ENCODE results near the gene OR5D13. TPM values are rescaled to one million over a fixed set of nuclear protein-coding genes. Genes with fewer than 3 reads are reported as not detected.

OR5D13 gene, protein sequence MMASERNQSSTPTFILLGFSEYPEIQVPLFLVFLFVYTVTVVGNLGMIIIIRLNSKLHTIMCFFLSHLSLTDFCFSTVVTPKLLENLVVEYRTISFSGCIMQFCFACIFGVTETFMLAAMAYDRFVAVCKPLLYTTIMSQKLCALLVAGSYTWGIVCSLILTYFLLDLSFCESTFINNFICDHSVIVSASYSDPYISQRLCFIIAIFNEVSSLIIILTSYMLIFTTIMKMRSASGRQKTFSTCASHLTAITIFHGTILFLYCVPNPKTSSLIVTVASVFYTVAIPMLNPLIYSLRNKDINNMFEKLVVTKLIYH
- total RNA-seq, result not detected
- polyA plus RNA-seq, result not detected

- H3K9me3 ChIP-seq (ENCODE audit: low read length), result no peaks in the 10 kb centered on the region
- POLR2A ChIA-PET, result no interaction called here
- no peaks in the 10 kb centered on the region for H3K4me1 Mint-ChIP-seq
These were observed at the start of gene OR5D13 for GRCh38 chr11:55773138-55773537. OR5D13 (plus strand) TSS chr11:55773438; CDS start chr11:55773438, 0 bp downstream.

DNA sequence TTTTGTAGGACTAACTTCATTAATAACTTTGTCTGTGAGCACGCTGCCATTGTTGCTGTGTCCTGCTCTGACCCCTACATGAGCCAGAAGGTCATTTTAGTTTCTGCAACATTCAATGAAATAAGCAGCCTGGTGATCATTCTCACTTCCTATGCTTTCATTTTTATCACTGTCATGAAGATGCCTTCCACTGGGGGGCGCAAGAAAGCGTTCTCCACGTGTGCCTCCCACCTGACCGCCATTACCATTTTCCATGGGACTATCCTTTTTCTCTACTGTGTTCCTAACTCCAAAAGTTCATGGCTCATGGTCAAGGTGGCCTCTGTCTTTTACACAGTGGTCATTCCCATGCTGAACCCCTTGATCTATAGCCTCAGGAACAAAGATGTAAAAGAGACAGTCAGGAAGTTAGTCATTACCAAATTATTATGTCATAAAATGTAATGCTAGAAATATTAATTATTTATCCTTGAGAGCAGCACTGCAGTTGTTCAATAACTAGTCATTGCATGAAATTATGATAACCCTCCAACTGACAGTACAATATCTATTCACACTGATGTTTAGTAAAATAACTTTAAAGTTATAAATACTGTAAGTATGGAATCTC is 46.4 kb upstream of the OR5D13 start:
- no peak overlapping the region for H3K4me3 ChIP-seq (ENCODE audit: low read length)
- no peaks in the 10 kb centered on the region for H3K9me3 ChIP-seq (ENCODE audit: low read length)
- H3K4me1 ChIP-seq (ENCODE audit: insufficient read depth, low read length), result no peaks in the 10 kb centered on the region
- CTCF ChIA-PET, result no interaction called here
- no peak for DNase-seq
- Mint-ChIP-seq H3K9me3 (peaks cover 2 to 36% (median 10%) of the 10 kb centered on the region in 5 donors), H3K4me3 (no peak overlapping the region), H3K36me3 (no peaks in the 10 kb centered on the region), H3K27me3 (no peaks in the 10 kb centered on the region), H3K4me1 (no peaks in the 10 kb centered on the region), H3K27ac (no peak overlapping the region)
- POLR2A ChIA-PET, result no interaction called here
- no peaks in the 10 kb centered on the region for H3K36me3 ChIP-seq (ENCODE audit: insufficient read depth, low read length)
- no peaks in the 10 kb centered on the region for H3K27me3 ChIP-seq (ENCODE audit: insufficient read depth, low read length, poor library complexity, severe bottlenecking)
- H3K27ac ChIP-seq (ENCODE audit: low read depth, low read length), result no peak overlapping the region

More at GRCh38 chr11:55773138-55773537, at the start of gene OR5D13:
- no peak for DNase-seq
- H3K27me3 Mint-ChIP-seq, result no peaks in the 10 kb centered on the region
- no peak within 1 kb of the TSS for H3K27ac Mint-ChIP-seq
- no peak within 1 kb of the TSS for H3K4me3 Mint-ChIP-seq
- Histone ChIP-seq H3K4me1 (ENCODE audit: insufficient read depth, low read length) (no peaks in the 10 kb centered on the region), H3K27ac (ENCODE audit: low read depth, low read length) (no peak within 1 kb of the TSS), H3K4me3 (ENCODE audit: low read length) (no peak within 1 kb of the TSS), H3K27me3 (ENCODE audit: insufficient read depth, low read length, poor library complexity, severe bottlenecking) (no peaks in the 10 kb centered on the region), H3K36me3 (ENCODE audit: insufficient read depth, low read length) (no peaks in the 10 kb centered on the region)
- H3K9me3 Mint-ChIP-seq, result peaks cover 8 to 12% (median 9%) of the 10 kb centered on the region in 5 donors
- CTCF ChIA-PET, result no interaction called here
- H3K36me3 Mint-ChIP-seq, result no peaks in the 10 kb centered on the region

- Histone ChIP-seq H3K4me1 (ENCODE audit: insufficient read depth, low read length) (no peaks in the 10 kb centered on the region), H3K27ac (ENCODE audit: low read depth, low read length) (no peak overlapping the region), H3K4me3 (ENCODE audit: low read length) (no peak overlapping the region), H3K9me3 (ENCODE audit: low read length) (no peaks in the 10 kb centered on the region), H3K36me3 (ENCODE audit: insufficient read depth, low read length) (no peaks in the 10 kb centered on the region), H3K27me3 (ENCODE audit: insufficient read depth, low read length, poor library complexity, severe bottlenecking) (no peaks in the 10 kb centered on the region)
- no peak overlapping the region for H3K4me3 Mint-ChIP-seq
- POLR2A ChIA-PET, result no interaction called here
- H3K27me3 Mint-ChIP-seq, result no peaks in the 10 kb centered on the region
- DNase-seq, result no peak
- H3K4me1 Mint-ChIP-seq, result no peaks in the 10 kb centered on the region
- H3K36me3 Mint-ChIP-seq, result no peaks in the 10 kb centered on the region
- peaks cover 12 to 39% (median 20%) of the 10 kb centered on the region in 5 donors for H3K9me3 Mint-ChIP-seq
- H3K27ac Mint-ChIP-seq, result no peak overlapping the region
- CTCF ChIA-PET, result no interaction called here
These were observed 40.3 kb upstream of the OR5D13 start for GRCh38 chr11:55732936-55733335.

GRCh38 chr11:55791606-55792005 is 18.4 kb downstream of the OR5D13 start:
- Mint-ChIP-seq H3K27ac (no peak overlapping the region), H3K4me3 (no peak overlapping the region), H3K36me3 (no peaks in the 10 kb centered on the region), H3K4me1 (no peaks in the 10 kb centered on the region), H3K27me3 (no peaks in the 10 kb centered on the region), H3K9me3 (peaks cover under 1 to 44% (median 10%) of the 10 kb centered on the region in 5 donors)
- Histone ChIP-seq H3K4me3 (ENCODE audit: low read length) (no peak overlapping the region), H3K36me3 (ENCODE audit: insufficient read depth, low read length) (no peaks in the 10 kb centered on the region), H3K27me3 (ENCODE audit: insufficient read depth, low read length, poor library complexity, severe bottlenecking) (no peaks in the 10 kb centered on the region), H3K9me3 (ENCODE audit: low read length) (no peaks in the 10 kb centered on the region), H3K4me1 (ENCODE audit: insufficient read depth, low read length) (no peaks in the 10 kb centered on the region), H3K27ac (ENCODE audit: low read depth, low read length) (no peak overlapping the region)
- ChIA-PET POLR2A (no interaction called here), CTCF (no interaction called here)
- DNase-seq, result no peak

DNA sequence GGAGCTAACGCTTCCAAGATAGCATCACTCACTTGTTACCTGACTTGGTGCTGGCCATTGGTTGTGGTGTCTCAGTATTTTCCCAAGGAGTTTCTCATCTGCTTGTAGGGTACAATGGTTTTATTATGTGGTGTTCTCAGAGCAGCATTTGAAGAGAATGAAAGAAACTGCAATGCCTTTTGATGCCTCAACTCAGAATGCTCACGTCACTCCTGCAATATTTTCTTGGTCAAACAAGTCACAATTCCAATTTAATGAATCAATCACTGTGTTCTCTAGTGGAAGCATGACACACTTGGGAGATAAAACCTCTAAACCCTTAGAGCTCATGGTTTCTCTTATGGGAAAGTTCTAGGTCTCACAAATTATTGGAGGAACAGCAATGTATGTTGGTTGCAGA is 20.1 kb downstream of the OR5D13 start:
- Histone ChIP-seq H3K4me3 (ENCODE audit: low read length) (no peak overlapping the region), H3K27ac (ENCODE audit: low read depth, low read length) (no peak overlapping the region), H3K9me3 (ENCODE audit: low read length) (no peaks in the 10 kb centered on the region), H3K36me3 (ENCODE audit: insufficient read depth, low read length) (no peaks in the 10 kb centered on the region), H3K27me3 (ENCODE audit: insufficient read depth, low read length, poor library complexity, severe bottlenecking) (no peaks in the 10 kb centered on the region), H3K4me1 (ENCODE audit: insufficient read depth, low read length) (no peaks in the 10 kb centered on the region)
- no peaks in the 10 kb centered on the region for H3K27me3 Mint-ChIP-seq
- H3K4me3 Mint-ChIP-seq, result no peak overlapping the region
- CTCF ChIA-PET, result no interaction called here
- no peak for DNase-seq
- no peaks in the 10 kb centered on the region for H3K36me3 Mint-ChIP-seq
- POLR2A ChIA-PET, result no interaction called here
- peaks cover 0 to 37% (median 7%) of the 10 kb centered on the region in 5 donors for H3K9me3 Mint-ChIP-seq
- no peaks in the 10 kb centered on the region for H3K4me1 Mint-ChIP-seq
- no peak overlapping the region for H3K27ac Mint-ChIP-seq

GRCh38 chr11:55795256-55795655 is 22.0 kb downstream of the OR5D13 start, which contains the start of gene OR5D14:
OR5D14 (plus strand) TSS chr11:55795556; CDS start chr11:55795556, 0 bp downstream.
- no peak for DNase-seq
- Mint-ChIP-seq H3K36me3 (no peaks in the 10 kb centered on the region), H3K4me3 (no peak within 1 kb of the TSS), H3K27me3 (no peaks in the 10 kb centered on the region), H3K27ac (no peak within 1 kb of the TSS), H3K9me3 (peaks cover 0 to 45% (median 12%) of the 10 kb centered on the region in 5 donors), H3K4me1 (no peaks in the 10 kb centered on the region)
- Histone ChIP-seq H3K9me3 (ENCODE audit: low read length) (no peaks in the 10 kb centered on the region), H3K27me3 (ENCODE audit: insufficient read depth, low read length, poor library complexity, severe bottlenecking) (no peaks in the 10 kb centered on the region), H3K27ac (ENCODE audit: low read depth, low read length) (no peak within 1 kb of the TSS), H3K4me1 (ENCODE audit: insufficient read depth, low read length) (no peaks in the 10 kb centered on the region), H3K4me3 (ENCODE audit: low read length) (no peak within 1 kb of the TSS), H3K36me3 (ENCODE audit: insufficient read depth, low read length) (no peaks in the 10 kb centered on the region)
- ChIA-PET POLR2A (no interaction called here), CTCF (no interaction called here)

- Histone ChIP-seq H3K4me1 (ENCODE audit: insufficient read depth, low read length) (no peaks in the 10 kb centered on the region), H3K27me3 (ENCODE audit: insufficient read depth, low read length, poor library complexity, severe bottlenecking) (no peaks in the 10 kb centered on the region), H3K27ac (ENCODE audit: low read depth, low read length) (no peak overlapping the region), H3K9me3 (ENCODE audit: low read length) (no peaks in the 10 kb centered on the region), H3K4me3 (ENCODE audit: low read length) (no peak overlapping the region), H3K36me3 (ENCODE audit: insufficient read depth, low read length) (no peaks in the 10 kb centered on the region)
- no peak overlapping the region for H3K4me3 Mint-ChIP-seq
- H3K36me3 Mint-ChIP-seq, result no peaks in the 10 kb centered on the region
- DNase-seq, result no peak
- no peak overlapping the region for H3K27ac Mint-ChIP-seq
- ChIA-PET POLR2A (no interaction called here), CTCF (no interaction called here)
- peaks cover 8 to 36% (median 14%) of the 10 kb centered on the region in 5 donors for H3K9me3 Mint-ChIP-seq
- no peaks in the 10 kb centered on the region for H3K4me1 Mint-ChIP-seq
- H3K27me3 Mint-ChIP-seq, result no peaks in the 10 kb centered on the region
These were observed 33.0 kb downstream of the OR5D13 start for GRCh38 chr11:55806248-55806647.

- no peaks in the 10 kb centered on the region for H3K4me1 Mint-ChIP-seq
- H3K4me3 ChIP-seq (ENCODE audit: low read length), result no peak within 1 kb of the TSS
- H3K4me1 ChIP-seq (ENCODE audit: insufficient read depth, low read length), result no peaks in the 10 kb centered on the region
- H3K9me3 ChIP-seq (ENCODE audit: low read length), result no peaks in the 10 kb centered on the region
- peaks cover 0 to 1% of the 10 kb centered on the region in 2 donors for H3K27me3 Mint-ChIP-seq
- H3K27ac ChIP-seq (ENCODE audit: low read depth, low read length), result no peak within 1 kb of the TSS
- no peak within 1 kb of the TSS for H3K4me3 Mint-ChIP-seq
- CTCF ChIA-PET, result no interaction called here
- H3K36me3 Mint-ChIP-seq, result no peaks in the 10 kb centered on the region
- peaks cover 8 to 36% (median 19%) of the 10 kb centered on the region in 5 donors for H3K9me3 Mint-ChIP-seq
- H3K36me3 ChIP-seq (ENCODE audit: insufficient read depth, low read length), result no peaks in the 10 kb centered on the region
- POLR2A ChIA-PET, result no interaction called here
- DNase-seq, result no peak
- no peak within 1 kb of the TSS for H3K27ac Mint-ChIP-seq
- no peaks in the 10 kb centered on the region for H3K27me3 ChIP-seq (ENCODE audit: insufficient read depth, low read length, poor library complexity, severe bottlenecking)
These were observed 37.8 kb downstream of the OR5D13 start, which contains the start of gene OR5L1 for GRCh38 chr11:55811067-55811466. OR5L1 (plus strand) TSS chr11:55811367; CDS start chr11:55811467, 100 bp downstream.

All from CD8-positive, alpha-beta memory T cell (primary cell).